Calu3 (cell line): ENCODE results near the gene PTRHD1. TPM values are rescaled to one million over a fixed set of nuclear protein-coding genes. Genes with fewer than 3 reads are reported as not detected.

Experiments used
- BruUV-seq: library from RNA; stranded (reverse); fragments of 400-500 nt; replicated peaks from 2 replicates; lab custom pipeline; 2021; lab: Mats Ljungman, UMichigan
- CTCF ChIA-PET: fragments of 300-600 bp; sonication (Branson Sonifier 250); formaldehyde crosslinking; loops from one replicate; lab custom pipeline; 2022; ENCODE audit warnings: antibody characterized with exemption; lab: Charles Lee
- DNase-seq: peaks from one replicate; pipeline ENCODE4 v3.0.0; 2022
- H3K27ac Mint-ChIP-seq: one replicate; pipeline ENCODE4 v1.8.0; 2022; ENCODE audit warnings: mixed read lengths; ENCODE audit not compliant: unreplicated experiment
- H3K27me3 Mint-ChIP-seq: one replicate; pipeline ENCODE4 v1.8.0; 2022; ENCODE audit warnings: mixed read lengths; ENCODE audit not compliant: unreplicated experiment
- H3K36me3 Mint-ChIP-seq: one replicate; pipeline ENCODE4 v1.8.0; 2022; ENCODE audit warnings: mild to moderate bottlenecking, moderate library complexity, mixed read lengths; ENCODE audit not compliant: insufficient read depth, unreplicated experiment
- H3K4me1 Mint-ChIP-seq: one replicate; pipeline ENCODE4 v1.8.0; 2022; ENCODE audit warnings: mild to moderate bottlenecking, low read depth, mixed read lengths; ENCODE audit not compliant: unreplicated experiment
- H3K4me3 Mint-ChIP-seq: one replicate; pipeline ENCODE4 v1.8.0; 2022; ENCODE audit warnings: mild to moderate bottlenecking, low read depth, moderate library complexity, mixed read lengths; ENCODE audit not compliant: unreplicated experiment
- H3K9me3 Mint-ChIP-seq: one replicate; pipeline ENCODE4 v1.8.0; 2022; ENCODE audit warnings: low read depth, mixed read lengths; ENCODE audit not compliant: unreplicated experiment
- intact Hi-C: fragments of 100-400 bp; cut with micrococcal nuclease; formaldehyde crosslinking; loops from one replicate; pipeline ENCODE4 v1.10.0; 2022; ENCODE audit not compliant: unreplicated experiment
- total RNA-seq: library from RNA; stranded (reverse); gene quantifications from 2 replicates; pipeline ENCODE4 v1.2.3, GENCODE V29; 2022
- TF ChIP-seq, protein P1 (sequence below): fragments of 200-600 bp; IDR thresholded peaks from one replicate; pipeline ENCODE4 v1.8.0; 2022; ENCODE audit warnings: antibody characterized with exemption; ENCODE audit not compliant: unreplicated experiment

The PTRHD1 gene
- total RNA-seq, 1 experiment from 2014 or later, result 22.3 TPM

DNA sequence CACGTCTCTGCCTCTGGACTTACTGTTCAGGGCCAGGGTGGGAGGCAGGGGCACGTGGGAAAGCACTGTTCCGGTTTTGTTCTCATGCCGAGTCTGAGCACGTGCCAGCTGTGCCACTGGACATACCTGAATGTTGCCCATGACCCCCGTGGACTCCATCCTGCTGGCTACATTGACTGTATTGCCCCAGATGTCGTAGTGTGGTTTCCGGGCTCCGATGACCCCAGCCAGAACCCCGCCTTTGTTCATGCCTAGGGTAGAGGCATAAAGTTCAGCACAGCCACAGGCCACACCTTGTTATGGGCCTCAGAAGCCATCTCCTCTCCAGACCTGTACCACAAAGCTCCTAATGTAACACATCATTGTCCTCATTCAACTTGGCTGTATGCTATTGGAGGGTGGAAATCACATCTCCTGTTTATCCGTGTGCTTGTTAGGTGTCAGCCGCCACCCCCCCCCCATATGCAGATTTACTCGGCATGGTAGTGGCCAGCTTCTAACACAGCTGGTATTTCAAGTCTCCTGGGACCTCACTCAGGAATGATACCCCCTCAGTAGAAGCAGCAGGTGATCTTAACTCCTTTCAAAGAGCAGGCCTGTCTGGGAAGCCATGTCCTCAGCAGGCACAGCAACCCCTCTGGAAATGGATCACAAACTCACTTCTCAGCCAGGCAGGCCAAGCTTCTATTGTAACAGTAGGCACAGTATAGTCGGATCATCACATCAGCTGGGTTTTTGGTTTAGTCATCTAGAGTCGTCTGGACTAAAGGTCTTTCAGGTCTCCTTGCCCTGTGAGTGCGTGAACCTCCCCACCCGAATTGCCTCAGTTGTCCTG lies 27.6 kb upstream of the PTRHD1 start:
- no peak overlapping the region for H3K27ac Mint-ChIP-seq
- DNase-seq, result no peak
- no peaks in the 10 kb centered on the region for H3K27me3 Mint-ChIP-seq
- H3K4me3 Mint-ChIP-seq, result no peak overlapping the region
- no peaks in the 10 kb centered on the region for H3K4me1 Mint-ChIP-seq
- peaks cover 48% of the 10 kb centered on the region for H3K36me3 Mint-ChIP-seq
- no peaks in the 10 kb centered on the region for H3K9me3 Mint-ChIP-seq
- intact Hi-C loops, result no loop called here
- BruUV-seq, result no TSS peak
- TF ChIP-seq, protein P1, sequence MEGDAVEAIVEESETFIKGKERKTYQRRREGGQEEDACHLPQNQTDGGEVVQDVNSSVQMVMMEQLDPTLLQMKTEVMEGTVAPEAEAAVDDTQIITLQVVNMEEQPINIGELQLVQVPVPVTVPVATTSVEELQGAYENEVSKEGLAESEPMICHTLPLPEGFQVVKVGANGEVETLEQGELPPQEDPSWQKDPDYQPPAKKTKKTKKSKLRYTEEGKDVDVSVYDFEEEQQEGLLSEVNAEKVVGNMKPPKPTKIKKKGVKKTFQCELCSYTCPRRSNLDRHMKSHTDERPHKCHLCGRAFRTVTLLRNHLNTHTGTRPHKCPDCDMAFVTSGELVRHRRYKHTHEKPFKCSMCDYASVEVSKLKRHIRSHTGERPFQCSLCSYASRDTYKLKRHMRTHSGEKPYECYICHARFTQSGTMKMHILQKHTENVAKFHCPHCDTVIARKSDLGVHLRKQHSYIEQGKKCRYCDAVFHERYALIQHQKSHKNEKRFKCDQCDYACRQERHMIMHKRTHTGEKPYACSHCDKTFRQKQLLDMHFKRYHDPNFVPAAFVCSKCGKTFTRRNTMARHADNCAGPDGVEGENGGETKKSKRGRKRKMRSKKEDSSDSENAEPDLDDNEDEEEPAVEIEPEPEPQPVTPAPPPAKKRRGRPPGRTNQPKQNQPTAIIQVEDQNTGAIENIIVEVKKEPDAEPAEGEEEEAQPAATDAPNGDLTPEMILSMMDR, result no peak
- CTCF ChIA-PET, result no interaction called here

DNA sequence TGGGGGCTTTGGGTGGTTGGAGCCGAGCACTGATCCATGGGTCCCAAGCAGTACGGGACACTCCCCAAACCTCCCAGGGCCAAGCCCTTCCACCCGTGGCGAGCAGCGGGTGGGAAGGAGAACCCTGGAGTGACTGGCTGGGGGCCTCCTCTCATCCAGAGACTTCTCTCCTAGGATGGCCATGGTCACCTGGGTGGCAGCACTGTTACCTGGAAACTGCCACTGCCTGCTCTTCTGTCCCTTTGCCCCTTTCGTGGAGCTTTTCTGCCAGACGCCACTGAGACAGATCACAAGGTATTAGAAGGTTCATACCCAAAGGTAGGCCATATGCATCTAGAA lies 27.0 kb upstream of the PTRHD1 start:
- H3K36me3 Mint-ChIP-seq, result peaks cover 43% of the 10 kb centered on the region
- H3K9me3 Mint-ChIP-seq, result no peaks in the 10 kb centered on the region
- no peaks in the 10 kb centered on the region for H3K4me1 Mint-ChIP-seq
- no peak for DNase-seq
- intact Hi-C loops, result no loop called here
- TF ChIP-seq, protein P1, result no peak
- CTCF ChIA-PET, result no interaction called here
- H3K27ac Mint-ChIP-seq, result no peak overlapping the region
- H3K27me3 Mint-ChIP-seq, result no peaks in the 10 kb centered on the region
- no peak overlapping the region for H3K4me3 Mint-ChIP-seq
- BruUV-seq, result no TSS peak

DNA sequence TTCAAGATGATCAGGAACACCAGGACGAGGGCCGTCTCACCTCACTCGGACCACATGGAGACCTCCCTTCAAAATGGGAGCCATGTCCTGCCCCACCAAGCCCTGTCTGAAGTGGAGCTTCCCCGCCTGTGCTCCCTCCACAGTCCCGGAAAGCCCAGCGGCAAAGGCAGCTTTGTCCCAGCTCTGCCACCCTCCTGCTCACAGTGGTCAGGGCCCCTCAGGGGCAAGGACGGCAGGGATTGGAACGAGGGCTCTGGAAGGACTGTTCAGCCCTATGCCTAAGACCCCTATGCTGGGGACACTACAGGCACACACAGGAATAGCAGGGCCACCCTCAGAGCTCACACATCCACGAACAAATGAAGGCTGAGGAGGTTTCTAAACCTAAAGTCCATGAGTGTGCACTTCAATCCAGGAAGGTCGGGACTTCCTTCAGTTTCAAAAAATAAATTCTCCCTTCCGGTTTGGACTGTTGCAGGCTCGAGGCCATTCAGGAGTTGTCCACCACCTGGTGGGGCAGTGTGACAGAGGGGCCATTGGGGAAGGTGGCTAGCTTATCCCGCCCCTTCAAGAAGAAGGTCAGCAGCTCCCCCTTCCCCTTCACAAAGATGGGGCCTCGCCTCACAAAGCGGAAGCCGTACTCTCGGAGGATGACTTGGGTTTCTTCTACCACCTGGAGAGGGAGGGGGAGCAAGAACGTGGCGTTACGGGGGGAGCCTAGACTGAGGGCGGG lies 26.4 kb upstream of the PTRHD1 start:
- no TSS peak for BruUV-seq

DNA sequence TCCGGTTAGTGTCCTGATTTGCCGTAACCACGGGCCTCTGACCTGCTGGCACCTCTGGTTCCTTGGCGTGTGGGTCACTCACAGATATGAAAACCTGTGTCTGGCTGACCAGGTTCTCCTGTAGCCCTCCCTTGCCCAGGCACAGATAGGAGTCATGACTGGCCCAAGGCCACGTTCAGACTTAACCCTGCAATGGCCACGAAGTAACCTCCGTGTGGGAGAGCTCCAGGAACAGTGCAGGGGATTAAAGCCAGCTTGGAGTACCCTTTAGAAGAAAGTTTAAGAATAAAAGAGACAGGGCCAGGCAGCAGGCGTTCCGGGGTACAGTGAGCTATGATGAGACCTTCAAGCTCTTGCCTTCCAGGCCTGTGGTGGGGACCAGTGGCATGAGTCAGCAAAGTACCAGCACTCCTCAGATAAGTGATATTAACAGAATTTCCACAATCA lies 25.6 kb upstream of the PTRHD1 start:
- Mint-ChIP-seq H3K9me3 (no peaks in the 10 kb centered on the region), H3K36me3 (peaks cover 36% of the 10 kb centered on the region), H3K27ac (no peak overlapping the region), H3K27me3 (no peaks in the 10 kb centered on the region), H3K4me1 (peaks cover 4% of the 10 kb centered on the region), H3K4me3 (no peak overlapping the region)
- TF ChIP-seq, protein P1, result no peak
- DNase-seq, result no peak
- intact Hi-C loops, result no loop called here
- CTCF ChIA-PET, result no interaction called here
- no TSS peak for BruUV-seq

More for the DNA sequence above, 26.4 kb upstream of the PTRHD1 start:
- intact Hi-C loops, result no loop called here
- no peaks in the 10 kb centered on the region for H3K9me3 Mint-ChIP-seq
- no peak overlapping the region for H3K4me3 Mint-ChIP-seq
- no peaks in the 10 kb centered on the region for H3K27me3 Mint-ChIP-seq
- no peak for DNase-seq
- CTCF ChIA-PET, result no interaction called here
- H3K36me3 Mint-ChIP-seq, result peaks cover 41% of the 10 kb centered on the region
- H3K27ac Mint-ChIP-seq, result no peak overlapping the region
- TF ChIP-seq, protein P1, result no peak
- no peaks in the 10 kb centered on the region for H3K4me1 Mint-ChIP-seq
